Endothelial cell of umbilical vein (primary cell): ENCODE results near the gene RASGRP1. TPM values are rescaled to one million over a fixed set of nuclear protein-coding genes. Genes with fewer than 3 reads are reported as not detected.

Experiments
- BruUV-seq: library from RNA; stranded (reverse); fragments of 400-500 nt; replicated peaks from 2 replicates; lab custom pipeline; 2021; lab: Mats Ljungman, UMichigan
- CTCF ChIA-PET: fragments of 300-600, 350-600 bp; sonication (Branson Sonifier 250); formaldehyde crosslinking; loops from one replicate; lab custom pipeline; 2021; ENCODE audit warnings: antibody characterized with exemption, inconsistent platforms; lab: Charles Lee
- POLR2A ChIA-PET: fragments of 300-600, 350-600 bp; sonication (Branson Sonifier 250); formaldehyde crosslinking; loops from one replicate; lab custom pipeline; 2021; ENCODE audit warnings: antibody characterized with exemption, inconsistent platforms; lab: Charles Lee
- DNase-seq: peaks from one replicate; pipeline ENCODE4 v3.0.0-alpha.2; 2011; ENCODE audit warnings: low read depth, low spot score
- FAIRE-seq: peaks from 2 replicates; lab custom pipeline; 2011; peaks lifted over from hg19 to GRCh38; lab: Jason Lieb, UNC
- H2AFZ ChIP-seq: 2 replicates; pipeline ENCODE4 v1.6.0; 2012; ENCODE audit warnings: low read depth, low read length, control low read depth, inconsistent platforms
- H3K27ac ChIP-seq: 2 replicates; pipeline ENCODE4 v1.5.1; 2011; ENCODE audit warnings: low read depth, mild to moderate bottlenecking, control low read depth, low read length, moderate library complexity; ENCODE audit not compliant: insufficient read depth
- H3K27me3 ChIP-seq, 2 experiments: 2 replicates each; pipeline versions ENCODE4 v1.6.0 to v1.6.1; 2011; ENCODE audit warnings: low read length in 2 of 2, mixed read lengths in 1 of 2; ENCODE audit not compliant: control insufficient read depth in 2 of 2, insufficient read depth in 2 of 2
- H3K36me3 ChIP-seq, 2 experiments: 2 replicates in 1 of 2; 3 replicates in 1 of 2; pipeline ENCODE4 v1.5.1; 2011; ENCODE audit warnings: low read length in 2 of 2, mild to moderate bottlenecking in 1 of 2, moderate library complexity in 1 of 2; ENCODE audit not compliant: control insufficient read depth in 2 of 2, insufficient read depth in 2 of 2; ENCODE audit errors: extremely low read depth in 1 of 2
- H3K4me1 ChIP-seq: 3 replicates; pipeline ENCODE4 v1.5.1; 2011; ENCODE audit warnings: mild to moderate bottlenecking, low read length; ENCODE audit not compliant: control insufficient read depth, insufficient read depth; ENCODE audit errors: extremely low read depth
- H3K4me2 ChIP-seq: 2 replicates; pipeline ENCODE4 v1.6.1; 2011; ENCODE audit warnings: low read length, control low read depth, mixed read lengths; ENCODE audit not compliant: insufficient read depth
- H3K4me3 ChIP-seq, 3 experiments: fragments of 200-600 bp in 1 of 3; sonication (generic), shearing (Covaris generic) in 1 of 3; replicated peaks in 1 of 3; 2 replicates each; pipeline ENCODE4 v1.5.1; 2011 to 2016; ENCODE audit warnings: control low read depth in 3 of 3, low read length in 3 of 3, mild to moderate bottlenecking in 2 of 3, inconsistent platforms in 1 of 3, low read depth in 1 of 3, moderate library complexity in 1 of 3; ENCODE audit not compliant: insufficient read depth in 1 of 3
- H3K79me2 ChIP-seq: 2 replicates; pipeline ENCODE4 v1.6.0; 2012; ENCODE audit warnings: low read length, inconsistent platforms; ENCODE audit not compliant: control insufficient read depth, insufficient read depth
- H3K9ac ChIP-seq: replicated peaks from 2 replicates; pipeline ENCODE3; 2011; ENCODE audit warnings: low read length, control low read depth; ENCODE audit not compliant: insufficient read depth; ENCODE audit errors: extremely low read depth
- H3K9me1 ChIP-seq: replicated peaks from 3 replicates; pipeline ENCODE4 v1.6.0; 2011; ENCODE audit warnings: mild to moderate bottlenecking, low read length; ENCODE audit not compliant: control insufficient read depth, insufficient read depth; ENCODE audit errors: extremely low read depth
- H3K9me3 ChIP-seq: replicated peaks from 2 replicates; pipeline ENCODE4 v1.5.1; 2012; ENCODE audit warnings: low read length, inconsistent platforms; ENCODE audit not compliant: control insufficient read depth, insufficient read depth
- H4K20me1 ChIP-seq: replicated peaks from 2 replicates; pipeline ENCODE3; 2011; ENCODE audit warnings: mild to moderate bottlenecking, low read length; ENCODE audit not compliant: control insufficient read depth, insufficient read depth; ENCODE audit errors: extremely low read depth
- CTCF ChIP-seq, 2 donors: IDR thresholded peaks; 1 replicate in 1 of 2; 2 replicates in 1 of 2; pipeline ENCODE4 v1.5.1; 2011; ENCODE audit warnings: low read length in 2 of 2, mild to moderate bottlenecking in 2 of 2, moderate library complexity in 2 of 2, control low read depth in 1 of 2, inconsistent platforms in 1 of 2, low read depth in 1 of 2; ENCODE audit not compliant: insufficient read depth in 1 of 2; ENCODE audit errors: extremely low read depth in 1 of 2
- EZH2 ChIP-seq: IDR thresholded peaks from 2 replicates; pipeline ENCODE4 v1.6.1; 2012; ENCODE audit warnings: borderline replicate concordance, low read depth, mild to moderate bottlenecking, moderate library complexity, low read length, inconsistent platforms; ENCODE audit not compliant: severe bottlenecking
- FOS ChIP-seq: IDR thresholded peaks from 2 replicates; pipeline ENCODE4 v1.6.1; 2011; ENCODE audit warnings: mild to moderate bottlenecking, low read length, moderate library complexity, borderline replicate concordance; ENCODE audit not compliant: insufficient read depth
- GATA2 ChIP-seq: IDR thresholded peaks from 2 replicates; pipeline ENCODE4 v1.7.0; 2011; ENCODE audit warnings: low read depth, mild to moderate bottlenecking, moderate library complexity, mixed read lengths, low read length; ENCODE audit not compliant: insufficient read length, insufficient read depth
- JUN ChIP-seq: IDR thresholded peaks from 2 replicates; pipeline ENCODE4 v1.6.1; 2011; ENCODE audit warnings: borderline replicate concordance, low read depth; ENCODE audit not compliant: insufficient read length, insufficient read depth
- MYC ChIP-seq: IDR thresholded peaks from one replicate; pipeline ENCODE4 v1.6.1; 2011; ENCODE audit warnings: mild to moderate bottlenecking, low read depth, low read length
- POLR2A ChIP-seq: IDR thresholded peaks from 2 replicates; pipeline ENCODE4 v1.6.1; 2012; ENCODE audit warnings: low read depth, mild to moderate bottlenecking, control low read depth, low read length
- POLR2AphosphoS5 ChIP-seq: IDR thresholded peaks from 2 replicates; pipeline ENCODE4 v1.6.1; 2012; ENCODE audit warnings: low read depth, mild to moderate bottlenecking, control low read depth, low read length, moderate library complexity; ENCODE audit not compliant: insufficient read depth
- dilution Hi-C: fragments of 300-500 bp; cut with MboI; formaldehyde crosslinking; loops from one replicate; pipeline ENCODE4 v1.15.0; 2019; ENCODE audit warnings: low sequenced_read_pairs; ENCODE audit not compliant: extremely low pct_ligation_motif_present
- intact Hi-C: fragments of 100-400 bp; cut with micrococcal nuclease; formaldehyde crosslinking; loops from one replicate; pipeline ENCODE4 v1.10.0; 2022
- polyA plus RNA-seq, 4 experiments: library from polyadenylated mRNA; depleted of rRNA in 3 of 4; stranded (reverse) in 3 of 4; unstranded in 1 of 4; fragments of >200 nt; gene quantifications; 2 replicates each; pipeline versions ENCODE4 v1.2.1 to v1.2.3, GENCODE V29; 2011 to 2012; ENCODE audit warnings: missing spikeins in 1 of 4
- total RNA-seq: library from RNA; stranded (reverse); gene quantifications from 2 replicates; pipeline ENCODE4 v1.2.3, GENCODE V29; 2021
- TF ChIP-seq, protein P1 (sequence below): IDR thresholded peaks from 2 replicates; pipeline ENCODE4 v1.6.1; 2011; ENCODE audit not compliant: insufficient read depth, insufficient read length

The RASGRP1 gene
- total and polyA plus RNA-seq, 2 donors (not counting 3 experiments of a cell fraction or from before 2014, with no cell fraction given) = 0.15 to 0.38 TPM

DNA sequence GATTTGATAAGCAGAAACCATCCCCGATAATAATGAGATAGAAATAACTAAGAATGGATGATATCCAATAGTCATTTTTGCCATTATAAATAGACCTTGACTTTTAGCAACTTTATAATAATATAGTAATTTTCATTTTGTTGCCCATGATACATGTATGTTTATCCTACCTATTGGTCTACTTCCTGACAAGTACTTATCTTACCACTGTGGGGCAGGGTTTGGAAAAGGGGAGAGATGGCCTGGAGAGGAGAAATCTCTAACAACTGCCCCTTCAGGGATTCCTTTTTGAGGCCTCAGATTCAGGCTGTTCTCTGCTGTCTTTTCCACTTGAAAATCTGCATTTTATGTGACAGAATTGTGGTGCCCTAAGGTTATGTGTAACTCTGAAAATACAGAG lies 68.5 kb downstream of the RASGRP1 start:
- no peak overlapping the region for H3K9ac ChIP-seq
- H3K27ac ChIP-seq = no peak overlapping the region
- CTCF ChIA-PET = interaction anchor here (1.3 to 1.5 kb wide), 2 partner anchors 68 kb away, joined by 4 to 5 read pairs; partner anchors contain the start of gene RASGRP1
- H3K4me2 ChIP-seq = no peak overlapping the region
- no peak for FAIRE-seq
- POLR2A ChIA-PET = no interaction called here
- intact Hi-C loops (no loop called here), dilution Hi-C loops (no loop called here)
- H3K4me3 ChIP-seq = no peak overlapping the region
- no TSS peak for BruUV-seq
- TF ChIP-seq GATA2 = no peak
- TF ChIP-seq, protein P1, sequence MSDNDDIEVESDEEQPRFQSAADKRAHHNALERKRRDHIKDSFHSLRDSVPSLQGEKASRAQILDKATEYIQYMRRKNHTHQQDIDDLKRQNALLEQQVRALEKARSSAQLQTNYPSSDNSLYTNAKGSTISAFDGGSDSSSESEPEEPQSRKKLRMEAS = no peak
- no peak for TF ChIP-seq FOS
- TF ChIP-seq JUN = no peak
- TF ChIP-seq EZH2 = no peak
- no peak for TF ChIP-seq POLR2AphosphoS5
- TF ChIP-seq MYC = no peak
- no peak for TF ChIP-seq POLR2A
- TF ChIP-seq CTCF (IDR thresholded peaks at IDR 0.05; ENCODE audit: extremely low read depth in 1 of 2, insufficient read depth in 1 of 2, low read depth in 1 of 2, low read length in 2 of 2) = no peak
- no peaks in the 10 kb centered on the region for H3K79me2 ChIP-seq
- no peaks in the 10 kb centered on the region for H4K20me1 ChIP-seq
- H3K9me1 ChIP-seq = no peaks in the 10 kb centered on the region
- no peaks in the 10 kb centered on the region for H3K4me1 ChIP-seq
- H3K9me3 ChIP-seq = no peaks in the 10 kb centered on the region
- H3K36me3 ChIP-seq = no peaks in the 10 kb centered on the region
- no peak overlapping the region for H2AFZ ChIP-seq
- DNase-seq = no peak
- H3K27me3 ChIP-seq = no peaks in the 10 kb centered on the region
